ENCODE results near the gene NPAT.
A peak's percentile ranks its signal among the peaks of the same experiment; 100 is the strongest.
"Not testable (repeated sequence)": the region's sequence is repeated elsewhere in the genome, so short reads cannot be mapped to it uniquely, and the experiment has no call there.

The NPAT gene

GRCh38 chr11:108147150-108147549 is 75.3 kb downstream of the NPAT start:
- DNase-seq: no peak

- no peak for DNase-seq
Observed at GRCh38 chr11:108144615-108145014, 77.8 kb downstream of the NPAT start.

- DNase-seq: no peak
Observed at GRCh38 chr11:108142304-108142703, 80.1 kb downstream of the NPAT start.

GRCh38 chr11:108137212-108137611 is 85.2 kb downstream of the NPAT start:
- no peak for DNase-seq

GRCh38 chr11:108135845-108136544 is 86.4 kb downstream of the NPAT start:
- peak; percentile 7 for DNase-seq

- not testable (repeated sequence) for DNase-seq
Observed at GRCh38 chr11:108132993-108133538, 89.4 kb downstream of the NPAT start.

GRCh38 chr11:108131993-108132392 is 90.4 kb downstream of the NPAT start:
- no peak for DNase-seq

GRCh38 chr11:108128772-108129171 is 93.7 kb downstream of the NPAT start:
- no peak for DNase-seq

GRCh38 chr11:108125096-108125495 is 97.3 kb downstream of the NPAT start:
- no peak for DNase-seq

- no peak for DNase-seq
Observed at GRCh38 chr11:108122166-108122628, 100.2 kb downstream of the NPAT start.

GRCh38 chr11:108121274-108122155 is 100.9 kb downstream of the NPAT start, which contains the start of gene ACAT1:
ACAT1 (plus strand) TSS chr11:108121567; CDS start chr11:108121607, 40 bp downstream.
- DNase-seq: peak; percentile 93

- DNase-seq: not testable (repeated sequence)
Observed at GRCh38 chr11:108120936-108121273, 101.5 kb downstream of the NPAT start.

GRCh38 chr11:108117746-108118371 is 104.6 kb downstream of the NPAT start:
- peak; percentile 12 for DNase-seq

GRCh38 chr11:108115500-108116140 is 106.8 kb downstream of the NPAT start:
- DNase-seq: no peak

- DNase-seq: no peak
Observed at GRCh38 chr11:108112057-108112456, 110.4 kb downstream of the NPAT start.

- no peak for DNase-seq
Observed at GRCh38 chr11:108111126-108111525, 111.3 kb downstream of the NPAT start.

All from central memory CD4-positive, alpha-beta T cell (primary cell).